Measurements from ENCODE around the gene COA4.
A peak's percentile ranks its signal among the peaks of the same experiment; 100 is the strongest.

COA4 gene

GRCh38 chr11:73869332-73869949, 7.2 kb downstream of the COA4 start:
- TF ChIP-seq CTCF (IDR thresholded peaks at IDR 0.05; ENCODE audit: low read depth, low read length): no peak
- DNase-seq (ENCODE audit: low read depth in 2 of 2): peak in 1 of 2 donors; percentile 15
- no peak overlapping the region for H3K4me3 ChIP-seq (replicated peaks in 1 of 2; ENCODE audit: low read depth in 2 of 2, low read length in 2 of 2)

- DNase-seq (ENCODE audit: low read depth in 2 of 2): peak; percentile 91 to 97
- TF ChIP-seq CTCF (IDR thresholded peaks at IDR 0.05; ENCODE audit: low read depth, low read length): no peak
- no peak overlapping the region for H3K4me3 ChIP-seq (replicated peaks in 1 of 2; ENCODE audit: low read depth in 2 of 2, low read length in 2 of 2)
Measured at GRCh38 chr11:73866586-73866996, 10.1 kb downstream of the COA4 start.

- no peak for TF ChIP-seq CTCF (IDR thresholded peaks at IDR 0.05; ENCODE audit: low read depth, low read length)
- DNase-seq (ENCODE audit: low read depth in 2 of 2): peak; percentile 78 to 87
- no peak overlapping the region for H3K4me3 ChIP-seq (replicated peaks in 1 of 2; ENCODE audit: low read depth in 2 of 2, low read length in 2 of 2)
Measured at GRCh38 chr11:73866095-73866579, 10.5 kb downstream of the COA4 start.

GRCh38 chr11:73862986-73863385, 13.7 kb downstream of the COA4 start:
- peak in 1 of 2 donors; percentile 9 for DNase-seq (ENCODE audit: low read depth in 2 of 2)
- no peak for TF ChIP-seq CTCF (IDR thresholded peaks at IDR 0.05; ENCODE audit: low read depth, low read length)
- H3K4me3 ChIP-seq (replicated peaks in 1 of 2; ENCODE audit: low read depth in 2 of 2, low read length in 2 of 2): no peak overlapping the region

- H3K4me3 ChIP-seq (replicated peaks in 1 of 2; ENCODE audit: low read depth in 2 of 2, low read length in 2 of 2): no peak overlapping the region
- no peak for TF ChIP-seq CTCF (IDR thresholded peaks at IDR 0.05; ENCODE audit: low read depth, low read length)
- no peak for DNase-seq (ENCODE audit: low read depth in 2 of 2)
Measured at GRCh38 chr11:73860202-73860601, 16.4 kb downstream of the COA4 start.

- no peak overlapping the region for H3K4me3 ChIP-seq (replicated peaks in 1 of 2; ENCODE audit: low read depth in 2 of 2, low read length in 2 of 2)
- DNase-seq (ENCODE audit: low read depth in 2 of 2): no peak
- no peak for TF ChIP-seq CTCF (IDR thresholded peaks at IDR 0.05; ENCODE audit: low read depth, low read length)
Measured at GRCh38 chr11:73859671-73860070, 17.0 kb downstream of the COA4 start.

Measured in cardiac fibroblast (primary cell).